ENCODE data around the gene TCEAL8. TPM values are rescaled to one million over a fixed set of nuclear protein-coding genes. Genes with fewer than 3 reads are reported as not detected.
A peak's percentile ranks its signal among the peaks of the same experiment; 100 is the strongest.

The TCEAL8 gene
- total and polyA plus RNA-seq, 2 of the 4 experiments (the other 2 are of a cell fraction) = 31.5 to 57.6 TPM

GRCh38 chrX:103220511-103221323 is 34.2 kb downstream of the TCEAL8 start:
- Histone ChIP-seq H3K18ac (ENCODE audit: low read depth, low read length) (no peak overlapping the region), H2BK5ac (ENCODE audit: low read depth, low read length, poor library complexity, severe bottlenecking) (no peak overlapping the region), H4K5ac (ENCODE audit: low read depth, low read length) (no peak overlapping the region), H4K91ac (ENCODE audit: insufficient read depth, low read depth, low read length) (no peak overlapping the region), H3K4ac (ENCODE audit: low read depth, low read length) (no peak overlapping the region), H2AK9ac (replicated peaks; ENCODE audit: low read depth, low read length, poor library complexity) (no peak overlapping the region), H3K36me3 (ENCODE audit: control insufficient read depth, insufficient read depth, low read length) (no peaks in the 10 kb centered on the region), H3K9me1 (ENCODE audit: insufficient read depth, low read length) (no peaks in the 10 kb centered on the region), H2AFZ (replicated peaks; ENCODE audit: low read length, poor library complexity) (peak overlapping the region; percentile 58), H2BK120ac (ENCODE audit: low read depth, low read length) (no peak overlapping the region), H3K23ac (ENCODE audit: low read depth, low read length) (no peak overlapping the region), H3K14ac (replicated peaks; ENCODE audit: low read depth, low read length) (no peak overlapping the region), H2BK15ac (ENCODE audit: low read depth, low read length) (no peak overlapping the region), H4K8ac (ENCODE audit: low read depth in 2 of 2, low read length in 2 of 2) (no peak overlapping the region), H3K27ac (ENCODE audit: insufficient read depth, low read length) (no peak overlapping the region), H3K9ac (ENCODE audit: low read depth, low read length) (no peak overlapping the region), H3K27me3 (ENCODE audit: control insufficient read depth, insufficient read depth, low read length) (peaks cover 19% of the 10 kb centered on the region), H3K79me1 (ENCODE audit: low read depth in 1 of 2, low read length in 2 of 2) (no peaks in the 10 kb centered on the region), H2BK20ac (ENCODE audit: low read depth, low read length) (no peak overlapping the region), H3K9me3 (ENCODE audit: control insufficient read depth, insufficient read depth, low read length) (no peaks in the 10 kb centered on the region), H3K56ac (ENCODE audit: extremely low read depth, insufficient read depth, low read length) (no peak overlapping the region), H3K4me1 (ENCODE audit: control insufficient read depth, insufficient read depth, low read length) (no peaks in the 10 kb centered on the region), H3K4me2 (ENCODE audit: low read depth, low read length) (no peak overlapping the region), H2AK5ac (ENCODE audit: low read depth, low read length) (no peak overlapping the region), H3K4me3 (ENCODE audit: insufficient read depth, low read depth, low read length) (no peak overlapping the region), H4K20me1 (ENCODE audit: insufficient read depth, low read length) (no peaks in the 10 kb centered on the region)
- ATAC-seq (ENCODE audit: low read depth) (no peak), DNase-seq (no peak)
- ChIA-PET POLR2A (ENCODE audit: unreplicated experiment) (no interaction called here), CTCF (no interaction called here)
- BruUV-seq (replicated peaks) = no TSS peak
- dilution Hi-C loops (cut with HindIII; ENCODE audit: low sequenced_read_pairs, unreplicated experiment) = no loop called here
- 49% methylated on average over 26 of the region's 39 CpGs; no CpG with 5 or more reads in 1 of the 2 experiments for WGBS, 2 experiments (ENCODE audit: extremely low coverage in 2 of 2, insufficient read length in 1 of 2)
- TF ChIP-seq NFE2L2 (IDR thresholded peaks at IDR 0.05; ENCODE audit: low read depth, low read length) = no peak
- in situ Hi-C loops (cut with MboI; ENCODE audit: low sequenced_read_pairs) = no loop called here
- intact Hi-C loops (cut with micrococcal nuclease) = no loop called here
